Stimulated activated naive CD4-positive, alpha-beta T cell treated with Interleukin-2 at 50 U/mL for 16 hours (primary cell): ENCODE measurements around the gene ZNF318.
A peak's percentile ranks its signal among the peaks of the same experiment; 100 is the strongest.
"Not testable (repeated sequence)": the region's sequence is repeated elsewhere in the genome, so short reads cannot be mapped to it uniquely, and the experiment has no call there.

Source experiments
- DNase-seq: peaks from one replicate; lab custom pipeline; 2025; lab: John Stamatoyannopoulos, UW

The ZNF318 gene, protein sequence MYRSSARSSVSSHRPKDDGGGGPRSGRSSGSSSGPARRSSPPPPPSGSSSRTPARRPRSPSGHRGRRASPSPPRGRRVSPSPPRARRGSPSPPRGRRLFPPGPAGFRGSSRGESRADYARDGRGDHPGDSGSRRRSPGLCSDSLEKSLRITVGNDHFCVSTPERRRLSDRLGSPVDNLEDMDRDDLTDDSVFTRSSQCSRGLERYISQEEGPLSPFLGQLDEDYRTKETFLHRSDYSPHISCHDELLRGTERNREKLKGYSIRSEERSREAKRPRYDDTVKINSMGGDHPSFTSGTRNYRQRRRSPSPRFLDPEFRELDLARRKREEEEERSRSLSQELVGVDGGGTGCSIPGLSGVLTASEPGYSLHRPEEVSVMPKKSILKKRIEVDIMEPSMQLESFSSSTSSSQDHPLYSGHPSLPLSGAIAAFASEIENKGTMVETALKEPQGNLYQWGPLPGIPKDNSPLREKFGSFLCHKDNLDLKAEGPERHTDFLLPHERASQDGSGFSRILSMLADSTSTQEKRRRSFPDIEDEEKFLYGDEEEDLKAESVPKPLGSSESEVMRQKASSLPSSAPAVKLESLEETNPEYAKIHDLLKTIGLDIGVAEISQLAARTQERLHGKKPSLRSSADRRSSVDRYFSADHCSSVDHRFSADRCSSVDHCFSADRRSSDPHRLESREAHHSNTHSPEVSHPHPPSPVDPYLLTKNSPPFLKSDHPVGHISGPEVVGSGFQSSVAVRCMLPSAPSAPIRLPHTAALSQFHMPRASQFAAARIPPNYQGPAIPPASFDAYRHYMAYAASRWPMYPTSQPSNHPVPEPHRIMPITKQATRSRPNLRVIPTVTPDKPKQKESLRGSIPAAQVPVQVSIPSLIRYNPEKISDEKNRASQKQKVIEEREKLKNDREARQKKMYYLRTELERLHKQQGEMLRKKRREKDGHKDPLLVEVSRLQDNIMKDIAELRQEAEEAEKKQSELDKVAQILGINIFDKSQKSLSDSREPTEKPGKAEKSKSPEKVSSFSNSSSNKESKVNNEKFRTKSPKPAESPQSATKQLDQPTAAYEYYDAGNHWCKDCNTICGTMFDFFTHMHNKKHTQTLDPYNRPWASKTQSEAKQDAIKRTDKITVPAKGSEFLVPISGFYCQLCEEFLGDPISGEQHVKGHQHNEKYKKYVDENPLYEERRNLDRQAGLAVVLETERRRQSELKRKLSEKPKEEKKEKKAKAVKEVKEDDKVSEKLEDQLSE (N-terminal part only)

DNA sequence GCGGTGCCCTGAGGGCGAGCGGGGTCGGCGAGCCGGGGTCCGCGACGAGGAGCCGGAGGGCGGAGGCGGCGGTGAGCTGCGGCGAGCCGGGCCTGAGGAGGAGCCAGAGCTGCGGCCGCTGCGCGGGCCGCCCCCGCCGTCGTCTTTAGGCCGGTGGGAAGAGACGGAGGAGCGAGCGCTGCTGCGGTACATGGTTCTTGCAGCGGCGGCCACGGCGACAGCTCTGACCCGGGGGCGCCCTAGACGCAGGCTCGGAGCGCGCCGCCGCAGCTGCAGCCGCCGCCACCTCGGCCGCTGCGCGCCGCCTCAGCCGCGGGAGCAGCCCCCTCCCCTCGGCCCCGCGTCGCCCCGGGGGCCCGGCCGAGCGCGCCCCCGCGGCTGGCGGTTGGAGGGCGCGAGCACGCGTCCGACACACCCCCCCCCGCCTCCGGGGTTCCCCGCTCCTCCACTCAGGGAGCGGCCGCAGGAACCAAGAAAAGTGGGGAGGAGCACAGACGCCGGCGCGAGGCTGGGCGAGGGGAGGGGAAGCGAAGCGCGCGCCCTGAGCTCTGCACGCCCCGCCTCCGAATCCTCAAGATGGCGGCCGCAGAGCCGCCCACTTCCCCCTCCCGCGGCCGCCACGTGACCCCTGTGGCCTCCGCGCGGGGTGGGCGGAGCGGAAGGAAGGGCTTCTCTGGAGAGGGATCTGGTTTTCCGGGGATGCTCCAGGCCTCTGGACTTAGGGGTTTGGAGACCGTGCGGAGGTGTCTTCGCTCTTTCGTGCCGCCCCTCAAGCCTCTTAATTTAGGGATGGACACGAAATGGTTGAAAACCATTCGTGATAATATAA is at the start of gene ZNF318:
Gene ZNF318, minus strand, starts transcription at position 474 of the 829 bp plus-strand sequence. Its CDS starts 282 bp downstream, at position 192.
- DNase-seq = peak; percentile 93

DNA sequence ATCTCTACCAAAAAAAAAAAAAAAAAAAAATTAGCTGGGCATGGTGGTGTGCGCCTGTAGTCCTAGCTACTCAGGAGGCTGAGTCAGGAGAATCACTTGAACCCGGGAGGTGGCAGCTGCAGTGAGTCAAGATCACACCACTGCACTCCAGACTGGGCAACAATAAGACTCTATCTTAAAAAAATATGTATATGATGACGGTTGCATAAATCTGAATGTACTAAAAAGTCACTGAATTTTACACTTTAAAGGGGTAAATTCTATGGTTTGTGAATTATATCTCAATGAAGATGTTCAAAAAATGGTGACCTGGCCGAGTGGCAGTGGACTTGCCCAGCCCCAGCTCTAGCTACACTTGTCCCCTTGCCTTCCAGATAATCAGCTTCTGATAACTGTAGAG is 47.5 kb upstream of the ZNF318 start:
- no peak for DNase-seq

DNA sequence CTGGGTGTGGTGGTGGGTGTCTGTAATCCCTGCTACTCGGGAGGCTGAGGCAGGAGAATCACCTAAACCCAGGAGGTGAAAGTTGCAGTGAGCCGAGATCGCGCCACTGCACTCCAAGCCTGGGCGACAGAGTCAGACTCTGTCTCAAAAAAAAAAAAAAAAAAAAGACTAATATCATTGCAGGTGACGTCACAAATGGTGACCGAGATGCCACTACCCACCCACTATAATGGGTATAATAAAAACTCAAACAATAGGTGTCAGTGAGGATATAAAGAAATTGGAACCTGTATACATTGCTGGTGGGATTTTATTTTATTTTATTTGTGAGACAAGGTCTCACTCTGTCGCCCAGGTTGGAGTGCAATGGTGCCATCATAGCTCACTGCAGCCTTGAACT is 45.8 kb upstream of the ZNF318 start:
- DNase-seq = not testable (repeated sequence)

DNA sequence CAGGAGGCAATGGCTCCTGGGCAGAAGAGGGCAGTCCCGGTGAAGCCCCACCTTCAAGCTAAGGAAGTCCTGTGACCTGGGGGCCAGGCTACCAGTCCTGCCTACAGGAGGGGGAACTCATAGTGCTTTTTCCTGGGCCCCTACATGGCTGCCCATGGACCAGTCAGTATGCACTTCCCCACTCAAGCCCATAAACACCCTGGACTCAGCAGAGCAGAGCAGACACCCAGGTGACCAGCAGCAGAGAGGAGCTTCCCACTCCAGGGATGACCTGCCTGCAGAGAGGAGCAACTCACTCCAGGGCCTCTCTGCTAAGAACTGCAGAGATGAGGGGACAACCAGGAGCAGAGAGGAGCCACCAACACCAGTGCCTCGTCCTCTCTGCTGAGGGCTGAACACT is 43.6 kb upstream of the ZNF318 start:
- no peak for DNase-seq

DNA sequence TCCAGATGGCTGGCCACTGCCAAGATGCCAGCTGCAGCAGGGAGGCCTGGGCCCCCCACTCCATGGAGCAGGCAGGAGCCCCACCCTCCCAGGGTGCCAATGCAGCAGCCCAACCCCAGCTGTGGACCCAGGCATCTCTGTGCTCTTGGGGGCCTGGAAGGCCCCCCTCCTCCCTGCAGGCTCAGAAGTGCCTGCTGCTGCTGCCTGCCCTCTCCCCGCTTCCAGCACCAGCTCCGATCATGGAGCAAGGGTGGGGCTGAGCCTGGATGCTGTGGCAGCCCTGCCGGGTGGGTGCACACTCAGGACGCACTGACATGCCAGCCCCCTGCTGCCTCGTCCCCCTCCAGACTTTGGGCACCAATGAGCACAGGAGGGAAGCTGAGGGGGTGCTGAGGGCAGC is 43.1 kb upstream of the ZNF318 start:
- DNase-seq = no peak

DNA sequence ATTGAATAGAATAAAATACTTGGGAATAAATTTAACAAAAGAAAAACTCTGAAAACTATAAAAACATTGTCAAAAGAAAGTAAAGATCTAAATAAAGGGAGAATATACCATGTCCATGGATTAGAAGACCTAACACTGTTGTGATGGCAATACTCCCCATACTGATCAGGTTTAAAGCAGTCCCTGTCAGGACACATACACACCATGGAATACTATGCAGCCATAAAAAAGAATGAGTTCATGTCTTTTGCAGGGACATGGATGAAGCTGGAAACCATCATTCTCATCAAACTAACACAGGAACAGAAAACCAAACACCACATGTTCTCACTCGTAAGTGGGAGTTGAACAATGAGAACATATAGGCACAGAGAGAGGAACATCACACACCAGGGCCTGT is 41.3 kb upstream of the ZNF318 start:
- not testable (repeated sequence) for DNase-seq

DNA sequence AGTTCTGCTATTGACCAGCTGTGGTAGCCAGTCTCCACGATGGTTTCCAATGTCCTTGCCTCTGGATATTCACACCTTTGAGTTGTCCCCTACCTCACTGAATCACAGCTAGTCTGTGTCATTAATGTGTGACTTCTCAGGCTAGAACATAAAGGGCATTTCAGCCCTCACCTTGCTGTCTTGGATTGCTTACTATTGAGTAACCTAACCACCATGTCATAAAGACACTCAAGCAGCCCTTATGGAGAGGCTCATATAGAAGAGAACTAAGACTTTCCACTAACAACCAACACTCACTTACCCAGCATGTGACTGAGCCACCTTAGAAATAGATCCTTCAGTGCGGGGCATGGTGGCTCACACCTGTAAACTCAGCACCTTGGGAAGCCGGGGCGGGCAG is 38.8 kb upstream of the ZNF318 start:
- no peak for DNase-seq

DNA sequence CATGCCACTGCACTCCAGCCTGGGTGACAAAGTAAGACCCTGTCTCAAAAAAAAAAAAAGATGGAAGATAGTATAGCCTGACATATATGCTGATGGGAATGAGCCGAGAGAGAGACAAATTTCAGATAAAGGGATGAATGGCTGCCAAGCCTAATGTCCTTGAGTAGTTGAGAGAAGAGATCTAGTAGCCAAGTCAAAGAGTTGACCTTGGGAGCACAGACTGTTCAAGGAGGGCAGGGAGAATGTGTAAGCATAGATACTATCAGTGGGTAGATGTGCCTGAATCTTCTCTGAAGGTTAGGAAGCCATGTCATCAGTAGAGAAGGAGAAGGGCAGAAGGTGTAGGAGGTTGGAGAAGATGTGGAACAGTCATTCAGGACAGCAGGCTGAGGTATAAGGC is 37.8 kb upstream of the ZNF318 start:
- DNase-seq = no peak

DNA sequence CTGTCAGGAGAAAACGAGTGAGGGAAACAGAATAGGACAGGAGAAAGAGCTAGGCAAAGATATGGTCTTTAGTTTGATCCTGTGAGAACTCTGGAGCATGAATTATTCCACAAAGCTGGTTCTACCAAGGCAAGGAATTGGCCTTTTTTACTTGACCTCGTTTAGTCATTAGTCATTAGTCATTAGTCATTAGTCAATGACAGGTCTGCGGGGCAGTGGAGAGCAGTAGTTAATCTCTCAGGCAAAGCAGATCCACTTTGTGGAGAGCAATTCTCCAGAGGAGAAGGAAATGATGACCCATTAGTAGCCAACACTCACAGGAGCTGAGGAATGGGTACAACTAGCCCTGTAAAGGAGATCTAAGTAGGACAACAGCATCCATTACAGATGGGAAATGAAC is 35.9 kb upstream of the ZNF318 start:
- no peak for DNase-seq

DNA sequence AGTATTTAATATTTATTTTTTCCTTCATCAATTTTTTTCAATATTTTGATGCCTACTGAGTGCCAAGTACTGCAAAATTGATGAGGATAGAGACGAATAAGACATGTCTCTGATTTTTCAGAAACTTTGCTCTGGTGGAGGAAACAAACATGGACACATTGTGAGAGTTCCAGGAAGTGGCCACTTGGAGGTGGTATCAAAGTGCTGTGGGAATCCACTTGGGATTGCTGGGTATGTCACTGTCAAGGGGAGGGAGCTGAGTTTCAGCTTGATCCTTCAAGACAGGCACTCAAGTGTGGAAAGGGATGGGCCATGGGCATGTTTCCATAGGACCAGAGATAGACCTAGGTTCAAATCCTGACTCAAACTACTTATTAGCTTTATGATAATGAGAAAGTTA is 33.4 kb upstream of the ZNF318 start:
- DNase-seq = no peak

DNA sequence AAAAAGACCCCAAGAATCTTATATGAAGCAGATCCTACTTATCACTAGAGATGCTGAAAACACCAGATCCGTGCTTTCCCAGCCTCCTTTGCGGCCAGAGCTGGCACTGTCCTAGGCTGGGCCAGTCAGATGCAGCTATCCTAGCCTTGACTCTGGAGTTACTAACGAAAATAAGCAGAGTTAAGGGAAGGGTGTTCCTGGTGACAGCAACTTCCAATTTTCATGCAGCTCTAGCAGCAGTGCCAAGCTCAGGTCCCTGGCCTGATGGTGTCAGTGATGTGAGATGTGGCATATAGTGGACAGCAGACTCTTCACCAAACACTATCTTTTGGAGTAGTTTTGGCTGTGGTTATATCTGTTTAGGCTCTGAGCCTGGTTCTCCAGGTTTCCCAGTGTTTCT is 32.3 kb upstream of the ZNF318 start:
- DNase-seq = no peak

DNA sequence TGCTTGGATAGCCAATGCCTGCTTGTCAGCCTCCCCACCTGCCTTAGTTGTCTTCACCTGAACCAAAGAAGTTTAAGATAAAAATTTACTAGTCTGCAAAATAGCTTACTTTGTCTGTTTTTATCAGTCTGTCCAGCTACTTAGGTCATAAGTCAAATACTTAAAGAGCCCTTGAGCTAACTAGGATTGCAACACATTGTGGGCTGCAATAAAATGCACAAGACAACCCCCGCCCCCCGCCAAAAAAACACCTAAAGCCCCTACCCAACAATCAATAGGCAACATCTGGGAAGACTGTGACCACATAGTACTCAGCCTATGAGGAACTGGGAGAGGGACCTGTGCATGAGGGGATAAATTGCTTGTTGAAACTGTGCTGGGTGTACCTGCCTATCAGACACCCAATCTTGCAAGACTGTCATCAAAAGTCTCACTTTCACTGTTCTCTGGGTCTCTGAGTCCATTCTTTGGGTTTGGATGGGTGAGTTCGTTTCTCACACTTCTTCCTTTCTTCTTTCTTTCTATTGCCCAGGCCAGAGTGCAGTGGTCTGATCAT is 30.6 kb upstream of the ZNF318 start:
- DNase-seq = no peak

DNA sequence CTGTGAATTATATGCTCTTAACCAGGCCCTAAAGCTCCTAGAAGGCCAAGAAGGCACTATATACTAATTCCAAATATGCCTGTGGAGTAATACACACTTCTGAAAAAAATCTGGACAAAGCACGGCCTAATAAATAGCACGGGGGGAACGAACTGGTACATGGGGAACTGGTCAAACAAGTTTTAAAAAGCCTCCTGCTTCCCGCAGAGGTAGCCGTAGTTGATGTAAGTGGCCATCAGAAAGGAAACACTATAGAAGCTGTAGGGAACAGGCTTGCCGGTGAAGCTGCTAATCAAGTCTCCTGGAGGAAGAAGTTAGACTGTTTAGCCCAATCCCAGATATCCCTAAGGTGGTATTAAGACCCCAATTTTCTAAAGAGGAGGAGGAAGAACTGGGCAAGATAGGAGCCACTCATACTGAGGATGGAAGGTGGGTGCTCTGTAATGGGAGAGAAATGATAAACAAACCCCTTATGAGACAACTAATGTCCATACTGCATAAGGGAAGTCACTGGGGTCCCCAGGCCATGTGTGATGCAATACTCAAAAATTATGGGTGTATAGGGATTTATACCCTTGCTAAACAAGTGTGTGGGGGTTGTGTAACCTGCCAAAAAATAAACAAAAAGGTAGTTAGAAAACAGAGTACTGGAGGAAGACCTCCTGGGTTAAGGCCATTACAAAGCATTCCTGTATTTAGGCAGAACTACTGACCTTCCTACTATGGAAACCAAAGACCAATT is 27.1 kb upstream of the ZNF318 start:
- DNase-seq = no peak

DNA sequence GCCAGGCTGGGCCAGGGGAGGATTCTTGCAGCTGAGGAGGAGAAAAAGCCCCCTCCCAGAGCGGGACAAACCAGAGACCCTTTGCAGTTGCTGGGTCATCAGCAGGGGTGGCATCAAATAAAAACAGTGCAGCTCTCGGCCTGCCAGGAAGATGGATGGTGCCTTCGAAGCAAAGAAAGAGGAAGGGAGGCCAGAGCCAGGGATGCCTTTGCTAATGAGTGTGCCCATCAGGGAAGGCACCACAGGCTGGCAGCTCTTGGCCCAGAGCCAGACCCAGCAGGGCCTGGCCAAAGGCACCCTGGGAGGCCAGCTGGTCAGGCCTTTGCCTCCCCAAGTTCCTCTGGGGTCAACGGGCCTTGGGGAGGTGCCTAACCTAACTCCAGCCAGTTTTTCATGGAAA is 26.3 kb upstream of the ZNF318 start:
- DNase-seq = no peak

DNA sequence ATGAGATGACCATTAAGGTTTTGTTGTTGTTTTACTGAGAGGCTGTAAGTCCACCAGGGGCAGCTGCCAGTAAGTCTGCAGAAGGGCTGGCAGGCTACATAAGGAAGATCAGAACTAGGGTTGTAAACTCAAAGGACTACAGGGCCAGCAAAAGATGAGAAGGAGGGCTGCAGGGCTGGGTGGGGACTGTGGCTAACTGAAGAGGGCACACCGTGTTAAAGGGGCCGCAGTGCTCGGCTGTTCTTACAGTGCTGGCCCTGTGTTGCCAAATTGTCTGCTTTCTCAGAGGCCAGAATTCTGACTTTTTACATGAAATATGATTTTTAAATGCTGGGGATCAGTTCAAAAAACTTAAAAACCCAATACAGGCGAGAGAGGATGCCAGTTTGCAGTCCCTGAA is 25.5 kb upstream of the ZNF318 start:
- no peak for DNase-seq

DNA sequence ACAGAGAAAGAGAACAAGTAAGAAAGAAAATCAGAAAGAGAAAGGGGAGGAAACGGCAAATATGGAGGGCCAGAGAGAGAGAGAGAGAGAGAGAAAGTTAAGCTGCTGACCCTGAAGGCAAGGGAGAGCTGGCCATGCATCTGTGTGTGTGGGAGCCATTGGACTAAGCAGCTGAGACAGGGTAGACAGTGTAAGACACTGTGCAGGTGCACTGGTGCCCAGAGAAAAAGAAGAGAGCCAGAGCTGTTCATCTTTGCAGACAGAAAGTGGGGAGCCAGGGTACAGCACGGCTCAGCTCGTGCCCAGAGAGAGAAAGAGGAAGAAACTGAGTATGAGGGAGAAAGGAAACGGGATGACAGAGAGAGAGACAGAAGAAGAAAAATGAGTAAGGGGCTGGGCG is 24.2 kb upstream of the ZNF318 start:
- DNase-seq = no peak

DNA sequence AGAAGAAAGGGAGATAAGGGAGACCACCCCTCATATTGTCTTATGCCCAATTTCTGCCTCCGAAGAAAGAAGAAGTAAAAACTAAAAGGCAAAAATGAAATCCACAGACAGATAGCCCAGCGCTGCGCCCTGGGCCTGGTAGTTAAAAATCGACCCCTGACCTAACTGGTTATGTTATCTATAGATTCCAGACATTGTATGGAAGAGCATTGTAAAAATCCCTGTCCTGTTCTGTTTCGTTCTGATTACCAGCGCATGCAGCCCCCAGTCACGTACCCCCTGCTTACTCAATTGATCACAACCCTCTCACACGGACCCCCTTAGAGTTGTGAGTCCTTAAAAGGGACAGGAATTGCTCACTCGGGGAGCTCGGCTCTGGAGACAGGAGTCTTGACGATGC is 23.7 kb upstream of the ZNF318 start:
- DNase-seq = not testable (repeated sequence)

DNA sequence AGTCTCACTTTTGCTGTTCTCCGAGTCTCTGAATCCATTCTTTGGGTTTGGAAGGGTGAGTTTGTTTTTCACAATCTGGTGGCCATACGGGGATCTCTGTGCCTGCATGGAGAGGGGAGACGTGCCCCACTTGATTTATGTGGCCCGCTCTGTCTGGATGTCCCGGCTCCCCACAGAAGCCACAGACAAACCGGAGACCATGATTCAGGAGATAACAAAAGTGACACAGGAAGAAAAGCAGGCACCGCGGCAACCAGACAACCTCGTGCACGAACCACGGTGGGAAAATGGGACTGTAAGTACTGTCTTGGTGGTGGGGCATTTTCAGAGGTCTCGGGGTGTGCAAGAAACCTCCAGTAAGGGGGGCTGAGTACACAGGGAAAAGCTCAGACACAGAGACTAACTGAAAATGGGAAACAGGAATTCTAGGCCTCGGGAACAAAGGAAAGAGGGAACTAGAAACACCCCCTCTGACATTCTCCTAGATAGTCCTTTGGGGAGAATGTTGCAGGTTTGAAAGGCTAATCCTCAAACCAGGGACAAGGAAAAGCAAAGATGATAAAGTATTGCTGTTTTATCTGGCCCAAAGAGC is 22.1 kb upstream of the ZNF318 start:
- DNase-seq = peak; percentile 17

DNA sequence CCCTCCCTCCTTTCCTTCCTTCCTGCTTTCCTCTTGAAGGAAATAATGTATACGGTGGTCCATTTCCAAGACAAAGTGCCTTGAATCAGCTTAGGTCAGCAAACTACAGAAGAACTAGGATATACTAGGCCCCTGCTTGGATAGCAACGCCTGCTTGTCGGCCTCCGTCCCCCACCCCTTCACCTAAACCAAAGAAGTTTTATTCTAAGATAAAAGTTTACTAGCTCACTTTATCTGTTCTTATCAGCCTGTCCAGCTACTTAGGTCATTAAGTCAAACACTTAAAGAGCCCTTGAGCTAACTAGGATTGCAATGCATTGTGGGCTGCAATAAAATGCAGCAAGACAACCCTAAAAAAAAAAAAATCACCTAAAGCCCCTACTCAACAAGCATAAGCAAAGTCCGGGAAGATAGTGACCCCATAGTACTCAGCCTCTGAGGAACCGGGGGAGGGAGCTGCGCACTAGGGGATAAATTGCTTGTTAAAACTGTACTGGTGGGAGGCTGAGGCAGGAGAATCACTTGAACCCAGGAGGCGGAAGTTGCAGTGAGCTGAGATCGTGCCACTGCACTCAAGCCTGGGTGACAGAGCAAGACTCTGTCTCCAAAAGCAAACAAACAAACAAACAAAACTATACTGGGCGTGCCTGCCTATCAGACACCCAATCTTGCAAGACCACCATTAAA is 21.4 kb upstream of the ZNF318 start:
- not testable (repeated sequence) for DNase-seq
